ENCODE measurements around the gene FAM174C.
A peak's percentile ranks its signal among the peaks of the same experiment; 100 is the strongest.

The FAM174C gene

GRCh38 chr19:1251330-1252220 is 23.8 kb upstream of the FAM174C start:
- peak; percentile 76 for DNase-seq

GRCh38 chr19:1252221-1252820 is 23.0 kb upstream of the FAM174C start:
- DNase-seq, result no peak

GRCh38 chr19:1252821-1253513 is 22.4 kb upstream of the FAM174C start:
- DNase-seq, result no peak

- DNase-seq, result no peak
Observed at GRCh38 chr19:1253514-1254080, 21.7 kb upstream of the FAM174C start.

- no peak for DNase-seq
Observed at GRCh38 chr19:1254081-1254527, 21.2 kb upstream of the FAM174C start.

- DNase-seq, result no peak
Observed at GRCh38 chr19:1254530-1255185, 20.7 kb upstream of the FAM174C start.

- DNase-seq, result no peak
Observed at GRCh38 chr19:1255186-1256161, 19.9 kb upstream of the FAM174C start.

GRCh38 chr19:1256646-1257474 is 18.5 kb upstream of the FAM174C start:
- no peak for DNase-seq

GRCh38 chr19:1257475-1258162 is 17.7 kb upstream of the FAM174C start:
- no peak for DNase-seq

GRCh38 chr19:1258163-1258492 is 17.2 kb upstream of the FAM174C start:
- no peak for DNase-seq

- no peak for DNase-seq
Observed at GRCh38 chr19:1258707-1259205, 16.6 kb upstream of the FAM174C start.

- peak; percentile 37 for DNase-seq
Observed at GRCh38 chr19:1259206-1259875, 16.0 kb upstream of the FAM174C start.

- no peak for DNase-seq
Observed at GRCh38 chr19:1259876-1260748, 15.2 kb upstream of the FAM174C start.

- peak; percentile 95 for DNase-seq
Observed at GRCh38 chr19:1260749-1261537, 14.4 kb upstream of the FAM174C start.

- peak; percentile 47 for DNase-seq
Observed at GRCh38 chr19:1261538-1261797, 13.9 kb upstream of the FAM174C start.

- DNase-seq, result no peak
Observed at GRCh38 chr19:1261798-1262622, 13.3 kb upstream of the FAM174C start.

GRCh38 chr19:1262623-1263123 is 12.7 kb upstream of the FAM174C start:
- DNase-seq, result no peak

Measured in NCI-H82 (cell line).